ENCODE results near the gene SENP3.
"Not testable (repeated sequence)": the region's sequence is repeated elsewhere in the genome, so short reads cannot be mapped to it uniquely, and the experiment has no call there.

SENP3 gene

GRCh38 chr17:7589204-7589868 lies 27.6 kb downstream of the SENP3 start:
- peak overlapping the region; percentile 39 for H3K4me3 ChIP-seq (ENCODE audit: low read length)
- TF ChIP-seq CTCF (conservative IDR thresholded peaks at IDR 0.05; ENCODE audit: low read depth, low read length) = peak; percentile 90
- DNase-seq (ENCODE audit: low read depth) = peak; percentile 43

DNA sequence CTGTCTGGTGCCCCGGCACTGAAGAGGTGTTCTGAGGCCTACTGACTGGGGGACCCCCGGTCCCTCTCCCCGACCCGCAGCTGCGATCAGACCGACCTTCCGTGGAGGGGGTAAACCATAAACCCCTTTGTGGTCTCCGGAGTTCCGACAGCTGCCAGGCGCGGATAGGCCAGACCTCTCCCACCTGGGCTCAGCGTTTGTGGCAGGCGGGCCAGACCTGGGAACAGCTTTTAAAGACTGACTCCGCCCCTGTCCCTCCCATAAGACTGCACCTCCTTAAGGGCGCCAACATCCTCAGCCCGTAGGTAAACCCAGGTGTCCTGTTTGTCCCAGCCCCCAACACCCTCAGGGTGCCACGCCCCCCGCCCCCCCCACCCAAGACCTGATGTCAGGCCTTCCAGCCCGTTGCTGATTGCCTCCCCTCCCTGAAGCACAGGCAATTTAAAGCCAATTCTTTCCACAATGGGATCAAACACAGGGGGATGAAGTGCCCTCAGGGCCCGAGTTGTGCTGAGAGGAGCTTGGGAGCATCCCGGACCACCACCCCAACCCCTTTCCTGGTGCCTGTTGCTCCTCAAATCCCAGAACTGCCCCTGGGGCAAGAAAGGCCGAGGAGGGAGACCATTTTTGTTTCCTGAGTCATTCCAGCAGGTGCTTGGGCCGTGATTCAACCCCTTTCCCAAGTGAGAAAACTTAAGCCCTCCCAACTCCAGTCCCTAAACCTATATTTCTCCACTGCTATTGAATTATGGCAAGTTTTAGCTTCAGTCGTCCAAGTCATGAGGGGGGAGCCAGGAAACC lies 28.4 kb downstream of the SENP3 start, which contains the start of gene SOX15:
Gene SOX15, minus strand, starts transcription at position 204 of the 801 bp plus-strand sequence. CDS start 418 bp downstream, outside the sequence.
- no peak for DNase-seq (ENCODE audit: low read depth)
- no peak for TF ChIP-seq CTCF (conservative IDR thresholded peaks at IDR 0.05; ENCODE audit: low read depth, low read length)
- H3K4me3 ChIP-seq (ENCODE audit: low read length) = peak within 1 kb of the TSS; percentile 39

- TF ChIP-seq CTCF (conservative IDR thresholded peaks at IDR 0.05; ENCODE audit: low read depth, low read length) = no peak
- no peak overlapping the region for H3K4me3 ChIP-seq (ENCODE audit: low read length)
- peak; percentile 91 for DNase-seq (ENCODE audit: low read depth)
These were observed 29.0 kb downstream of the SENP3 start for GRCh38 chr17:7590743-7591142.

DNA sequence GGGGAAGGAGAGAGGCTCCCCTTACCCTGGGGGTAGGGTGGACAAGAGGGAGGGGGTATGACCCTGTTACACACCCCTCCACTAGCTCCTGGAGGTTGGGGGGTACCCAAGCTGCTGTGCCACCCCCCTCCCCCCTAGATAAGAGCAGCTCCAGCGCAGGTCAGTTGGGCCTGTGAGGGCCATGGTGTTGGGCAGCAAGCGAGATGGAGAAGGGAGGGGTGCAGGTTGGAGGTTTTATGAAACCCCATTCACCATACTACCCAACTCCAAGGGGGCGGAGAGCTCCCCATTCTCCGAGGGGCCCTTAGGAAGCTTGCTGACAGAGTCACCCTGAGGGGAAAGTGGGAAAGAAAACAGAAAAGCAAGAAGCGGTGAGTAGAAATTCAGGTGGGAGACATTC lies 29.9 kb downstream of the SENP3 start:
- DNase-seq (ENCODE audit: low read depth) = no peak
- TF ChIP-seq CTCF (conservative IDR thresholded peaks at IDR 0.05; ENCODE audit: low read depth, low read length) = no peak

DNA sequence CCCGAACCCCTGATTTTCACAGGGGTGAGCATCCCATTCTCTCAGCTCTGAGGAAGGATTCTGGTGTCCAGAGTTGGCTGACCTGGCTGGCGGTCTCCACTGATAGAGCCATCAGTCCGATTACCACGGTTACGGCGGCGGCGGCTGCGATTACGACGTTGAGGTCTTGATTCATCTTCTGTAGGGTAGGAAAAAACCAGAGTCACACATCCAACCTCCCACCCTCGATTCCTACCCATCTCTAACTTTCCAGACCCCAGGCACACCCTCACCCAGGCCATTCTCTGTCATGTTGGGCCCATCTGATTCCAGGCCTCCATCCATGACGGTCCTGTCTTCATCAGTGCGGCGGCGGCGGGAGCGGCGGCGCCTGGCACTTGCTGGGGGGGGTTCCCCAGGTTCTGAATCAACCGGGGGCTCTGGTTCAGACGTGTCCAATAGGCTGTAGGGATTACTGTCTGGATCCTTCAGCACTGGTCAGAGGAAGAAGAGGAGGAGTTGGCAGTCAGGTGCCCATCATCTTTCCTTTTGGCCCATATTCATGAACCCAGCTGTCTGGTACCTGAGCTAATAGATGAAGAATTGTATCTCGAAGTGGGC lies 30.8 kb downstream of the SENP3 start:
- no peak for TF ChIP-seq CTCF (conservative IDR thresholded peaks at IDR 0.05; ENCODE audit: low read depth, low read length)
- DNase-seq (ENCODE audit: low read depth) = no peak

More for the DNA sequence above, 29.9 kb downstream of the SENP3 start:
- no peak overlapping the region for H3K4me3 ChIP-seq (ENCODE audit: low read length)

GRCh38 chr17:7593296-7593695 lies 31.6 kb downstream of the SENP3 start:
- H3K4me3 ChIP-seq (ENCODE audit: low read length) = no peak overlapping the region
- no peak for DNase-seq (ENCODE audit: low read depth)
- no peak for TF ChIP-seq CTCF (conservative IDR thresholded peaks at IDR 0.05; ENCODE audit: low read depth, low read length)

More for the DNA sequence above, 30.8 kb downstream of the SENP3 start:
- H3K4me3 ChIP-seq (ENCODE audit: low read length) = no peak overlapping the region

DNA sequence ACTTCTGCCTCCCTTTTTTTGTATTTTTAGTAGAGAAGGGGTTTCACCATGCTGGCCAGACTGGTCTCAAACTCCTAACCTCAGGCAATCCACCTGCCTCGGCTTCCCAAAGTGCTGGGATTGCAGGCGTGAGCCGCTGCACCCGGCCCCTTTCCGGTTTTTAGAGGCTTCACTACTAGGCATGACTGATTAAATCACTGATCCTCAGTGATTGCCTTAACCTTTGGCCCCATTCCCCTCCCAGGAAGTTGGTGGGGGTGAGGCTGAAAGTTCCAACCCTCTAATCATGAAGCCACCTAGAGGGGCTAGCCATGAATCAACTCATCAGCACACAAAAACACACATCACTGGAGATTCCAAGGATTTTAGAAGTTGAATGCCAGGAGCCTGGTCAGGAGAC lies 35.8 kb downstream of the SENP3 start:
- H3K4me3 ChIP-seq (ENCODE audit: low read length); DNase-seq (ENCODE audit: low read depth): not testable (repeated sequence)

Measured in retinal pigment epithelial cell (primary cell).